Right lobe of liver (tissue), 6 donors: ENCODE results near the gene STKLD1. TPM values are rescaled to one million over a fixed set of nuclear protein-coding genes. Genes with fewer than 3 reads are reported as not detected.

Experiments used
- ATAC-seq, 4 donors: fragments of 200-7000 bp; cut with Tn5 transposase; one replicate each; pipeline ENCODE4 v1.9.1; 2020; ENCODE audit warnings: mild to moderate bottlenecking in 4 of 4, moderate library complexity in 4 of 4
- DNase-seq, 3 donors: peaks; one replicate each; pipeline ENCODE4 v3.0.0-alpha.2; 2020
- H3K27ac ChIP-seq, 3 donors: fragments of 200-600 bp; one replicate each; pipeline ENCODE4 v1.8.0; 2022
- H3K27me3 ChIP-seq, 2 donors: fragments of 200-600 bp; one replicate each; pipeline ENCODE4 v1.8.0; 2022
- H3K36me3 ChIP-seq, 4 donors: fragments of 200-600 bp; sonication (generic) in 1 of 4; one replicate each; pipeline versions ENCODE4 v1.5.1 to v1.8.0; 2017 to 2022; ENCODE audit warnings: control low read depth in 1 of 4
- H3K4me1 ChIP-seq, 4 donors: fragments of 200-600 bp; sonication (generic) in 1 of 4; one replicate each; pipeline versions ENCODE4 v1.5.1 to v1.8.0; 2017 to 2022; ENCODE audit warnings: control low read depth in 1 of 4
- H3K4me3 ChIP-seq, 3 donors: fragments of 200-600 bp; one replicate each; pipeline ENCODE4 v1.8.0; 2022
- H3K9me3 ChIP-seq, 4 donors: fragments of 200-600 bp; sonication (generic) in 1 of 4; one replicate each; pipeline versions ENCODE4 v1.5.1 to v1.8.0; 2017 to 2022; ENCODE audit warnings: control low read depth in 1 of 4
- POLR2A ChIP-seq: fragments of 450-650 bp; IDR thresholded peaks from one replicate; pipeline ENCODE4 v1.6.1; 2017; ENCODE audit warnings: antibody characterized with exemption, mild to moderate bottlenecking
- WGBS: methylation state at CpG from one replicate; pipeline ENCODE4 v1.1.6; 2018; ENCODE audit warnings: low coverage, low lambda C conversion rate; ENCODE audit not compliant: insufficient coverage; ENCODE audit errors: missing lambda C conversion rate; 5-methylcytosine and 5-hydroxymethylcytosine counted together
- intact Hi-C, 2 donors: fragments of 100-400 bp; cut with DNase I; formaldehyde crosslinking; loops; one replicate each; pipeline versions ENCODE4 v1.11.2 to v1.14.1; 2022
- total RNA-seq, 6 experiments: library from RNA; depleted of rRNA in 2 of 6; stranded (reverse); fragments of >200 nt in 2 of 6; fragmentation: NEBNext Ultra II Directional in 3 of 6; extraction: Animal tissue kit (Norgen Biotek cat#: 25700) in 3 of 6; gene quantifications; one replicate each; pipeline versions ENCODE4 v1.1.0 to v1.2.4, GENCODE V29; 2016 to 2023
- TF ChIP-seq, protein P1 (sequence below), 4 donors: fragments of 200-600 bp in 3 of 4; fragments of 450-650 bp in 1 of 4; IDR thresholded peaks; one replicate each; pipeline versions ENCODE4 v1.5.1 to v1.8.0; 2016 to 2022; ENCODE audit warnings: antibody characterized with exemption in 4 of 4, mild to moderate bottlenecking in 2 of 4
- donor health status: DM: no; HTN: yes; CAD: no.
- donor health status: DM: no; HTN: no; CAD: no.
- donor health status: DM: no; HTN: no; CAD: no.
- donor health status: DM: no; HTN: yes; CAD: no.
- donor health status: DM: no; HTN: yes; CAD: no.

The STKLD1 gene
- total RNA-seq, 6 experiments from 2014 or later: 0.43 to 2.6 (median 0.81) TPM; not detected in 1

GRCh38 chr9:133360400-133361393 lies 15.5 kb upstream of the STKLD1 start:
- H3K4me1 ChIP-seq: peaks cover 0 to 7% (median under 1%) of the 10 kb centered on the region in 4 donors
- TF ChIP-seq POLR2A: no peak
- TF ChIP-seq, protein P1, sequence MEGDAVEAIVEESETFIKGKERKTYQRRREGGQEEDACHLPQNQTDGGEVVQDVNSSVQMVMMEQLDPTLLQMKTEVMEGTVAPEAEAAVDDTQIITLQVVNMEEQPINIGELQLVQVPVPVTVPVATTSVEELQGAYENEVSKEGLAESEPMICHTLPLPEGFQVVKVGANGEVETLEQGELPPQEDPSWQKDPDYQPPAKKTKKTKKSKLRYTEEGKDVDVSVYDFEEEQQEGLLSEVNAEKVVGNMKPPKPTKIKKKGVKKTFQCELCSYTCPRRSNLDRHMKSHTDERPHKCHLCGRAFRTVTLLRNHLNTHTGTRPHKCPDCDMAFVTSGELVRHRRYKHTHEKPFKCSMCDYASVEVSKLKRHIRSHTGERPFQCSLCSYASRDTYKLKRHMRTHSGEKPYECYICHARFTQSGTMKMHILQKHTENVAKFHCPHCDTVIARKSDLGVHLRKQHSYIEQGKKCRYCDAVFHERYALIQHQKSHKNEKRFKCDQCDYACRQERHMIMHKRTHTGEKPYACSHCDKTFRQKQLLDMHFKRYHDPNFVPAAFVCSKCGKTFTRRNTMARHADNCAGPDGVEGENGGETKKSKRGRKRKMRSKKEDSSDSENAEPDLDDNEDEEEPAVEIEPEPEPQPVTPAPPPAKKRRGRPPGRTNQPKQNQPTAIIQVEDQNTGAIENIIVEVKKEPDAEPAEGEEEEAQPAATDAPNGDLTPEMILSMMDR (IDR thresholded peaks at IDR 0.05): no peak

DNA sequence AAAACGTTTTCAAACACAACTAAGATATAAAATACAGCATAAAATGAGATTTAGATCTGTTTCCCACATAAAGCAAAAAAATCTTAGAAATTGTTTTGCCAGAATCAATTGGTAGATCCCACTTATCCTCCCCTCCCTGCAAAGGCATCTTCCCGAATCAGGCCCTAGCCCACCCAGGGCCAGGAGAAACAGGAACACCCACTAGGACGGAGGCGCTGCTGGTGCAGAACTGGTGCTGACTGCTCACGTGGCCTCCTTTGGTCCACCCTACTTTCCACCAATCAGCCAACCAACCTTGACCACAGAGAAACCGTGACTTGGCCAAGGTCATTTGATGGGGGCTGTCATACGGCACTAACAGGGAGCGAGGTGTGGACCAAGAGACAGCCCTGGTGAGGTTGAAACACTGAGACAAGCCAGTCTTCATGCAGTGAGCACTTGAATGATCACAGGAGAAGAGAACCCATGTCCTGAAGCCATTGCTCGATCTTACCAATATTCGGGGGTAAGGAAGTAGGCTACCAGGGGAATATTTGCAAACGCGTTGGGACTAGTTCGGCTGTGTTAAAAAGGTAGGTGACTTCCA lies 14.6 kb upstream of the STKLD1 start:
- WGBS: 55% methylated on average over 4 of the region's 13 CpGs
- H3K4me3 ChIP-seq: no peak overlapping the region
- intact Hi-C loops: no loop called here
- no peaks in the 10 kb centered on the region for H3K27me3 ChIP-seq
- H3K9me3 ChIP-seq: no peaks in the 10 kb centered on the region
- DNase-seq (no peak), ATAC-seq (no peak)
- H3K27ac ChIP-seq: no peak overlapping the region
- H3K36me3 ChIP-seq: peaks cover 0 to 66% (median 39%) of the 10 kb centered on the region in 4 donors
- TF ChIP-seq, protein P1 (IDR thresholded peaks at IDR 0.05): no peak
- TF ChIP-seq POLR2A: no peak
- peaks cover 0 to 6% (median 0%) of the 10 kb centered on the region in 4 donors for H3K4me1 ChIP-seq

More at GRCh38 chr9:133360400-133361393, 15.5 kb upstream of the STKLD1 start:
- Histone ChIP-seq H3K4me3 (no peak overlapping the region), H3K27me3 (no peaks in the 10 kb centered on the region), H3K9me3 (no peaks in the 10 kb centered on the region), H3K36me3 (peaks cover 0 to 57% (median 36%) of the 10 kb centered on the region in 4 donors), H3K27ac (no peak overlapping the region)
- intact Hi-C loops: no loop called here
- DNase-seq: no peak
- whole genome bisulfite sequencing: 80% methylated on average over 16 of the region's 21 CpGs
- ATAC-seq: no peak

GRCh38 chr9:133362359-133363044 lies 13.7 kb upstream of the STKLD1 start:
- Histone ChIP-seq H3K9me3 (no peaks in the 10 kb centered on the region), H3K27me3 (no peaks in the 10 kb centered on the region), H3K4me1 (no peaks in the 10 kb centered on the region), H3K4me3 (no peak overlapping the region), H3K36me3 (peaks cover 0 to 75% (median 46%) of the 10 kb centered on the region in 4 donors), H3K27ac (no peak overlapping the region)
- ATAC-seq (no peak), DNase-seq (no peak)
- TF ChIP-seq POLR2A: no peak
- TF ChIP-seq, protein P1 (IDR thresholded peaks at IDR 0.05): no peak
- 80% methylated on average over 8 of the region's 15 CpGs for WGBS
- intact Hi-C loops: no loop called here

GRCh38 chr9:133366435-133366834 lies 9.7 kb upstream of the STKLD1 start:
- TF ChIP-seq POLR2A: no peak
- TF ChIP-seq, protein P1 (IDR thresholded peaks at IDR 0.05): no peak
- H3K4me3 ChIP-seq: no peak overlapping the region
- no peaks in the 10 kb centered on the region for H3K27me3 ChIP-seq
- ATAC-seq: no peak
- H3K36me3 ChIP-seq: peaks cover 0 to 66% (median 44%) of the 10 kb centered on the region in 4 donors
- no peak for DNase-seq
- 100% methylated on average over 1 of the region's 11 CpGs for WGBS
- intact Hi-C loops: no loop called here
- H3K9me3 ChIP-seq: no peaks in the 10 kb centered on the region
- no peak overlapping the region for H3K27ac ChIP-seq
- H3K4me1 ChIP-seq: peaks cover 0 to 37% (median 20%) of the 10 kb centered on the region in 4 donors
